Testis (tissue), 2 donors: ENCODE measurements around the gene PTPN6.

Source experiments
- CTCF ChIP-seq, 3 experiments: fragments of 450-650 bp in 2 of 3; fragments of 200-600 bp in 1 of 3; sonication (generic) in 1 of 3; IDR thresholded peaks; one replicate each; pipeline ENCODE4 v1.5.1; 2016 to 2019; ENCODE audit warnings: antibody characterized with exemption in 3 of 3, mild to moderate bottlenecking in 2 of 3, moderate library complexity in 1 of 3
- POLR2A ChIP-seq: fragments of 450-650 bp; IDR thresholded peaks from one replicate; pipeline ENCODE4 v1.6.1; 2017; ENCODE audit warnings: antibody characterized with exemption, mild to moderate bottlenecking, moderate library complexity

- TF ChIP-seq CTCF (IDR thresholded peaks at IDR 0.05) (no peak), POLR2A (no peak)
Observed at GRCh38 chr12:6929466-6930452, 21.4 kb upstream of the PTPN6 start.
